H1 (cell line): ENCODE data around the gene OR5D13. TPM values are rescaled to one million over a fixed set of nuclear protein-coding genes. Genes with fewer than 3 reads are reported as not detected.

ENCODE experiments used
- CHD7 ChIP-seq: fragments of 300-600 bp; sonication (generic); IDR thresholded peaks from 2 replicates; pipeline ENCODE4 v1.7.1; 2012; ENCODE audit warnings: low read length, moderate library complexity, mild to moderate bottlenecking, inconsistent platforms; ENCODE audit not compliant: insufficient replicate concordance
- JUN ChIP-seq: IDR thresholded peaks from 2 replicates; pipeline ENCODE4 v1.6.1; 2011; ENCODE audit warnings: low read depth, mild to moderate bottlenecking, improper control_type of control experiment, low read length
- KDM1A ChIP-seq: fragments of 200-600, 300-600 bp; sonication (generic); IDR thresholded peaks from 2 replicates; pipeline ENCODE4 v1.7.1; 2016; ENCODE audit warnings: mild to moderate bottlenecking, low read length, borderline replicate concordance
- KDM5A ChIP-seq: fragments of 200-600 bp; IDR thresholded peaks from 2 replicates; pipeline ENCODE4 v1.7.1; 2012; ENCODE audit warnings: mild to moderate bottlenecking, low read length, inconsistent platforms, mixed read lengths
- NANOG ChIP-seq: IDR thresholded peaks from 2 replicates; pipeline ENCODE4 v1.6.1; 2011; ENCODE audit warnings: low read length, low read depth, mild to moderate bottlenecking, inconsistent platforms; ENCODE audit not compliant: insufficient read depth, poor library complexity, severe bottlenecking
- PHF8 ChIP-seq: fragments of 200-600 bp; sonication (generic); conservative IDR thresholded peaks from 2 replicates; pipeline ENCODE4 v1.7.1; 2012; ENCODE audit warnings: low read depth, mild to moderate bottlenecking, inconsistent platforms, low read length, moderate library complexity
- POLR2A ChIP-seq, 2 experiments: IDR thresholded peaks; 1 replicate in 1 of 2; 2 replicates in 1 of 2; pipeline ENCODE4 v1.6.1; 2011; ENCODE audit warnings: low read depth in 2 of 2, low read length in 2 of 2, mild to moderate bottlenecking in 2 of 2; ENCODE audit errors: control extremely low read depth in 1 of 2
- SP1 ChIP-seq: IDR thresholded peaks from 2 replicates; pipeline ENCODE4 v1.6.1; 2011; ENCODE audit warnings: low read depth, low read length
- ZNF274 ChIP-seq: IDR thresholded peaks from 2 replicates; pipeline ENCODE4 v1.7.0; 2012; ENCODE audit warnings: low read length, borderline replicate concordance; ENCODE audit errors: extremely low read depth
- polyA plus RNA-seq, 7 experiments: library from polyadenylated mRNA; depleted of rRNA in 3 of 7; stranded (reverse) in 5 of 7; unstranded in 2 of 7; fragments of >200 nt in 5 of 7; fragments of 200-250 nt in 2 of 7; gene quantifications; 1 replicate in 5 of 7; 2 replicates in 1 of 7; 4 replicates in 1 of 7; pipeline versions ENCODE4 v1.2.1 to v1.2.3, GENCODE V29; 2011 to 2013; ENCODE audit warnings: missing spikeins in 2 of 7, mixed read lengths in 2 of 7
- total RNA-seq: library from RNA; stranded (reverse); fragmentation: NEBNext Ultra II Directional; extraction: Animal tissue kit (Norgen Biotek cat#: 25700); gene quantifications from 2 replicates; pipeline ENCODE4 v1.2.1, GENCODE V29; 2021

Gene OR5D13
- total and polyA plus RNA-seq, 2 of the 8 experiments (the other 6 are each of a cell fraction or from before 2014, with no cell fraction given): not detected

DNA sequence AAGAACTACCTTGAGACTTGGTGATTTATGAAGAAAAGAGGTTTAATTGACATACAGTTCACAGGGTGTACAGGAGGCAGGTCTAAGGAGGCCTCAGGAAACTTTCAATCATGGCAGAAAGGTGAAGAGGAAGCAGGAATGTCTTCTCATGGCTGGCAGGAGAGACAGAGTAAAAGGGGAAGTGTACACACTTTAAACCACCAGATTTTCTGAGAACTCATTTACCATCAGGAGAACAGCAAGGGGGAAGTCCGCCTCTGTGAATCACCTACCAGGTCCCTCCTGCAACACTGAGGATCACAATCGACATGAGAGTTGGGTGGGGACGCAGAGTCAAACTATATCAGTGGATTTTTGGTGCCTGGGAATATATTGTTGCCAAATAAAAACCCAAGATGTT, 40.3 kb upstream of the OR5D13 start (continued):
- TF ChIP-seq CHD7 (no peak), PHF8 (no peak), KDM5A (no peak), POLR2A (IDR thresholded peaks at IDR 0.05; ENCODE audit: control extremely low read depth in 1 of 2, low read depth in 2 of 2, low read length in 2 of 2) (no peak), NANOG (no peak), SP1 (no peak), KDM1A (no peak), ZNF274 (no peak), JUN (no peak)
